ENCODE data around the gene DYSF.

DYSF gene

DNA sequence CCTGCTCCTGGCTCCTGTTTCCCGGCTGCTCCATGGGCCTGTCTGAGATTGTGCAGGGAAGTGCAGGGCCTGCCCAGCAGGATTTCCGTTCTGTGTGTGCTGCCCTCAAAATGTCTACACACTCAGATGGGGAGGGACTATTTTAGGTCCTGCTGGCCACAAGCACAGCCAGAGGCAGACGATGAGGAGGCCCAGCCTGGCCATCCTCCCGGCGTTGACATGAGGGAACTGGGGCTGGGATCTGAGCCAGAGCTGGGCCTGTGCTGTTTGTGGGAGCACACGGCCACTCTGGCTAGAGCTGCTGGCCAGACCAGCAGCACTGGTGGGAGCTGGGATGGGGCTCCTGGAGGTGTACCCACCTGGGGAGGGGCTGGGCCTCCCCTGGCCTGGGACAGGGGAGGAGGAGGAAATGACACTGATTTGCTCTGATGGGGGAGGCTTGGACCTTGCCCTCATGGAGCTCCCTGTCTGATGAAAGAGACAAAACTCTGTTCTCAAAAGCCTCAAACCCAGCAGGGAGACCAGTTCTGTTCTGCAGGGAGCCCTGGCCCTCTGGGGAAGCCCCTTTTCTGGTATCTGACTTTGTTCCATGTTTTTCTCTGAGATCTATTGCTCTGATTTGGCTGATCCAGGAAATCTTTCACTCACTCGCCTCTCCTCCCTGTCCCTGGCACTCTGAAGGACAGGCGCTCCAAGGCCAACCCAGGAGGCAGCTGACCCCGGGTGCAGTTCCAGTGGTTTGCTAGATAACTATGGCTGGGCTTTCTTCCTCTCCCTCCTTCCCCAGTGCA is 161.8 kb downstream of the DYSF start:
- POLR2A ChIA-PET (ENCODE audit: low non-redundant PET): no interaction called here
- no peak for DNase-seq (ENCODE audit: low spot score)
- TF ChIP-seq, protein P1, sequence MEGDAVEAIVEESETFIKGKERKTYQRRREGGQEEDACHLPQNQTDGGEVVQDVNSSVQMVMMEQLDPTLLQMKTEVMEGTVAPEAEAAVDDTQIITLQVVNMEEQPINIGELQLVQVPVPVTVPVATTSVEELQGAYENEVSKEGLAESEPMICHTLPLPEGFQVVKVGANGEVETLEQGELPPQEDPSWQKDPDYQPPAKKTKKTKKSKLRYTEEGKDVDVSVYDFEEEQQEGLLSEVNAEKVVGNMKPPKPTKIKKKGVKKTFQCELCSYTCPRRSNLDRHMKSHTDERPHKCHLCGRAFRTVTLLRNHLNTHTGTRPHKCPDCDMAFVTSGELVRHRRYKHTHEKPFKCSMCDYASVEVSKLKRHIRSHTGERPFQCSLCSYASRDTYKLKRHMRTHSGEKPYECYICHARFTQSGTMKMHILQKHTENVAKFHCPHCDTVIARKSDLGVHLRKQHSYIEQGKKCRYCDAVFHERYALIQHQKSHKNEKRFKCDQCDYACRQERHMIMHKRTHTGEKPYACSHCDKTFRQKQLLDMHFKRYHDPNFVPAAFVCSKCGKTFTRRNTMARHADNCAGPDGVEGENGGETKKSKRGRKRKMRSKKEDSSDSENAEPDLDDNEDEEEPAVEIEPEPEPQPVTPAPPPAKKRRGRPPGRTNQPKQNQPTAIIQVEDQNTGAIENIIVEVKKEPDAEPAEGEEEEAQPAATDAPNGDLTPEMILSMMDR (conservative IDR thresholded peaks at IDR 0.05; ENCODE audit: low read depth): no peak
- CTCF ChIA-PET: no interaction called here
- no peak overlapping the region for H3K27ac ChIP-seq

DNA sequence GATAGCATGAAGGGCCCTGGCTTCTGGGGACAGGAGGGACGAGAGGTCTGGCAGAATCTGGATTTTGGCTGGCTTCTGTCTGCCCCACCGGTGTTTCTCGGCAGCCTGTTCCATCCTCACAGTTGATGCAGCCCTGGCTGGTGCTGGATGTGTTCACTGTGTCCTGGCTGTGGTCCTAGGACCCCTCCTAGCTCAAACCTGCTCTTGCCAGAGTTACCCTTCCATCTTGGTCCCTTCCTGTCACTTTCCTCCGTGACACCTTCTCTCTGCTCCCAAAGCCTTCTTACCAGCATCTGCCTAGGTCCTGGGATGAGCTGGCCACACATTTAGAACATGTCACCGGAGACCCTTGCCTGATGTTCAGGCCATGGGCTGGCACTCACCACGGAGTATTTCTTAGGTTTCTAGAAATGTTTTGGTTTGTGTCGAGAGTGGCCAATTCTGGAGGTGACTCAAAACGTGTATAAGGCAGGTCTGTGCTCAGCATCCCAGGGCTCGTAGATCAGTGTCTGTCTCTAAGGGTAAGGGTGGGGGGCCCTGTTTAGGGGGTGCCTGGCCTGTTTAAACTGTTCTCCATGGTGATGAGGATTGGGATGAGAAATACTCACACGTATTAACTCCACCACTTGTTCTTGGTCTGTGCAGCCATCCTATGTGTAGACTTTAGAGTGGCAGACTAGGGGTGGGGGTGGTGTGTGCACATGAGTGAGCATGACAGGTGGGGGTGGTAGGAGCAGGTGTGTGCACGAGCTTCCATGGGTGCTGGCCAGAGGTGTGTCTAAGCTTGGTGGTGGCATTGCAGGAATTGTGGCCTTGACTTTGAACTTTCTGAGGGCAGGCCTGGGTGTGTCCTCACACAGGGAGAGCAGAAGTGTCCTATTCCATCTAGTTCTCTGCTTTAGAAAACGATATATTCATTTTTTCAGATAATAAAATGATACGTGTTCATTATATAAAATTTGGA is 162.7 kb downstream of the DYSF start:
- TF ChIP-seq, protein P1 (conservative IDR thresholded peaks at IDR 0.05; ENCODE audit: low read depth): no peak
- no peak overlapping the region for H3K27ac ChIP-seq
- ChIA-PET CTCF (interaction anchor here (0.6 kb wide), 1 partner anchor 122 kb away, joined by 3 read pairs; no protein-coding TSS in a partner anchor), POLR2A (ENCODE audit: low non-redundant PET) (no interaction called here)
- DNase-seq (ENCODE audit: low spot score): no peak

DNA sequence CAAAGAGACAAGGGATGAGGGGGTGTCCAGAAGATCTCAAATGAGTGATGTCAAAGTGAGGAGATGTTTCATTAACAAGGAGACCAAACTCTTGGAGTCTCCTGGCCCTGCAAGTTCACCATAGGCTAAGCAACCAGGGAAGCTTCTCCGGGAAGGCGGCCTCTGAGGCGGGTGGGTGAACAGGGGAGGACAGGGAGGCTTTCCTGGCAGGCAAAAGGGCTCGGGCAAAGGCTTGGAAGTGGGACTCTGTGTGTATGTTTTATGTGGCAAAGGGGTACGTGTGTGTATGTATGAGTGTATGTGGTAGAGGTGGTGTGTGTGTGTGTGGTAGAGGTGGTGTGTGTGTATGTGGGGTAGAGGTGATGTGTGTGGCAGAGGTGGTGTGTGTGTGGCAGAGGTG is 163.9 kb downstream of the DYSF start:
- CTCF ChIA-PET: no interaction called here
- DNase-seq (ENCODE audit: low spot score): no peak
- TF ChIP-seq, protein P1 (conservative IDR thresholded peaks at IDR 0.05; ENCODE audit: low read depth): no peak
- H3K27ac ChIP-seq: no peak overlapping the region
- POLR2A ChIA-PET (ENCODE audit: low non-redundant PET): no interaction called here

DNA sequence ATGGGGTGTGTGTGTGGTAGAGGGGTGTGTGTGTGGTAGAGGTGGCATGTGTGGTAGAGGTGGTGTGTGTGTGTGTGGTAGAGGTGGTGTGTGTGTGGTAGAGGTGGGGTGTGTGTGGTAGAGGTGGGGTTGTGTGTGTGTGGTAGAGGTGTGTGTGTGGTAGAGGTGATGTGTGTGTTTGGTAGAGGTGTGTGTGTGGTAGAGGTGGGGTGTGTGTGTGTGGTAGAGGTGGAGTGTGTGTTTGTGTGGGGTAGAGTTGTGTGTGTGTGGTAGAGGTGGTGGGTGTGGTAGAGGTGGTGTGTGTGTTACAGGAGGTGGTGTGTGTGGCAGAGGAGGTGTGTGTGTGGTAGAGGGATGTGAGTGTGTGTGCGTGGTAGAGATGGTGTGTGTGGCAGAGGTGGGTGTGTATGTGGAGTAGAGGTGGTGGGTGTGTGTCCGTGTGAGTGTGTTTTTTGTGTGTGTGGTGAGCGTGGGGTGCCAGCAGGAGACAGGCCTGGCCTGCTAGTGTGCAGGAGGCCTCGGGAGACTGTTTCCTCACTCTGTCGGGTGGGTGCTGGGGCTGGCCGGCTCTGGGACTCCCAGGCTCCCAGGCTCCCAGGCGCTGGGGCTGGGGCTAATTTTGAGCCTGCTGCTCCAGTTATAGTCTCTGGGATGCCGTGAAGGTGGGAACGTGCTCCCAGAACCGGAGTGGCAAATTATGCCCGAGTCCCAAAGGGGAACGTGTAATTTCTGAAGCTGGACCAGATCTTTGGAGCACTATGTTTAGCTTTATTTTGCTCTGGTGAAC is 165.2 kb downstream of the DYSF start:
- CTCF ChIA-PET: interaction anchor here (0.5 to 1.1 kb wide), 3 partner anchors 13 to 305 kb away, joined by 3 to 6 read pairs (median 3); no protein-coding TSS in a partner anchor
- H3K27ac ChIP-seq: no peak overlapping the region
- no peak for DNase-seq (ENCODE audit: low spot score)
- TF ChIP-seq, protein P1 (conservative IDR thresholded peaks at IDR 0.05; ENCODE audit: low read depth): no peak
- POLR2A ChIA-PET (ENCODE audit: low non-redundant PET): no interaction called here

DNA sequence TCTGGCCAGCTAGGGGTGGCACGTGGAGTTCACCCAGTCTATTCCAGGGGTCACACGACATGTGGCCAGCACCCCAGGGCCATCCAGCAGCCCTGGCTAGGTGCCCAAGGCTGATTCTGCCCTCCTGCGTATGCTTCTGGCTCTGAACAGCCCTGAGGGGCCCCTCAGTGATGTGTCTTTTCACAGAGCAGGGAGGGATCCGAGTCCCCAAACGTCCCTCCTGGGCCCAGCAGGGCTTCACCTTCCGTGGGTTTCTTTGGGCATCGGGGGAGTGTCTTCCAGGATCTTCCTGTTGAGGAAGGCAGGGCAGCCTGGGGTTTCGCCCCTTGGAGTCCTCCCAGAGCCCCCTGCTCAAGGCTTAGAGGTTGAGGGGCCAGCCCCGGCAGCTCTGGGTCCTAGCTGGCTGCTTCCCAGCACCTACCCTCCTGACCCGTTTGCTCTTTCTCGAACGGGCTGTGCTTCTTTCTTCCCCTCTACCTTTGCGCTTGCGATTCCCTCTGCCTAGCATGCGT is 165.9 kb downstream of the DYSF start:
- ChIA-PET POLR2A (ENCODE audit: low non-redundant PET) (no interaction called here), CTCF (interaction anchor here (0.8 to 1.1 kb wide), 2 partner anchors 179 to 305 kb away, joined by 3 to 6 read pairs; no protein-coding TSS in a partner anchor)
- DNase-seq (ENCODE audit: low spot score): no peak
- TF ChIP-seq, protein P1 (conservative IDR thresholded peaks at IDR 0.05; ENCODE audit: low read depth): no peak
- H3K27ac ChIP-seq: no peak overlapping the region

Data from RWPE1 (cell line).